Activated T-cell treated with anti-CD3 and anti-CD28 coated beads, Interleukin-2, amount 50 U/mL, for 24 hours (primary cell): ENCODE data around the gene KRT26.

Source experiments
- DNase-seq: peaks from one replicate; pipeline ENCODE4 v3.0.0-alpha.2; 2020
- H3K27ac Mint-ChIP-seq: 2 replicates; pipeline ENCODE4 v1.8.0; 2020; ENCODE audit warnings: mild to moderate bottlenecking, mixed read lengths
- H3K27me3 Mint-ChIP-seq: 2 replicates; pipeline ENCODE4 v1.8.0; 2020; ENCODE audit warnings: mixed read lengths
- H3K36me3 Mint-ChIP-seq: 2 replicates; pipeline ENCODE4 v1.8.0; 2020; ENCODE audit warnings: low read depth, mixed read lengths
- H3K4me1 Mint-ChIP-seq: 2 replicates; pipeline ENCODE4 v1.8.0; 2020; ENCODE audit warnings: low read depth, mixed read lengths
- H3K4me3 Mint-ChIP-seq: 2 replicates; pipeline ENCODE4 v1.8.0; 2020; ENCODE audit warnings: mild to moderate bottlenecking, moderate library complexity, mixed read lengths
- H3K9me3 Mint-ChIP-seq: 2 replicates; pipeline ENCODE4 v1.8.0; 2020; ENCODE audit warnings: mixed read lengths

The KRT26 gene

DNA sequence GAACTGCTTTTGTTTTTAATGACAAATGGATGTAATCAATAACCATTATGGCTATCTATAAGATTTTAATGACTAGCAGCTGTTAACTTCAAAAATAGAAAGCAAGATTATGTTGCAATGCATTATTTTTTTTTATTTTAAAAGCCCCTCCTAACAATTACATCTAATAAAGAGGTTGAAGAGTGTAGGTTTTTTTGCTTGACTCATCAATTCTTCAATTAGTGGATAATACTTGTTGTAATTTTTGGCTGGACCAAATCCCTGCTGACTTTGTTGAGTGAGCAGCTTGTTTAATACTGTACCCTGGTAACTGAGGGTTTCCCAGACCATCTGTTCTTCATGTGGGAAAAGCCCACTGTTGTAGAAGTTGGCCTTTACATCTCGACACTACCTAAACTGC lies 41.0 kb downstream of the KRT26 start:
- DNase-seq, result no peak
- Mint-ChIP-seq H3K9me3 (no peaks in the 10 kb centered on the region), H3K27me3 (peaks cover 28% of the 10 kb centered on the region), H3K36me3 (no peaks in the 10 kb centered on the region), H3K27ac (no peak overlapping the region), H3K4me1 (peaks cover 10% of the 10 kb centered on the region), H3K4me3 (no peak overlapping the region)

DNA sequence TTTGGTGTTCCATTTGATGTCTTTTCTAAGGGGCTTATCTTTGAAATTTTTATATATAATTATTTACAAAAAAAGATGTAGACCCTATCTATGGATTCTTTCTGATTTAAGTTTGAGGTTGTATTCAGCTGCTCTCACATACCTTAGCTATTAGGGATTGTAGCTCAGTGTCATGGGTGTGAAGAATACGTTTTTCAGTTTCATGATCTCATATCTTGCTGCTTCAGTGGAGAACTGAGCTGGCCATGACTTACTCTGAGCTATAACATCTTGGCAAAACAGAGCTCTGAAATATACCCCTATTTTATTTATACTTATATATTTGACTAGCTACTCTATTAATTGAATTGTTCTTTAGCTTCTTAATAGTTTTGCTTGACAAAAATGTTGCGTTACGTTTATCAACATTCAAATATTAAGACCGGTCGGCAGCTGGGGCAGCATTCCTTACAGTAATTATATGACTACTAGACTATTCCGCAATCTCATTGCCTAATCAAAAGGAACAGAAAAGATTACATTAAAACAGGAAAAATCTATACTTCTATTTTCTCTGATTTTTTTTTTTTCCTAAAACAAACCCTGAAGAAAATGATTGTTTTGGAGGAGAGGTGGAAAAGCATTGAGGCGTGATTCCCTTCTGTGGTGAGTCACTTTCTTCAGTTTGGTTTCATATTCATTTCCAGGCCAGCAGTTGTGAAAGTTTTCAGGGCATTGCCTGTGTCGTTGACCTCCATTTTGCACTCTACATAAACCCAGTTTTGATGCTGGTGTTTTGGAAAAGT lies 44.4 kb downstream of the KRT26 start:
- no peaks in the 10 kb centered on the region for H3K9me3 Mint-ChIP-seq
- H3K27me3 Mint-ChIP-seq, result peaks cover 22% of the 10 kb centered on the region
- peaks cover 10% of the 10 kb centered on the region for H3K4me1 Mint-ChIP-seq
- no peak for DNase-seq
- H3K4me3 Mint-ChIP-seq, result no peak overlapping the region
- H3K27ac Mint-ChIP-seq, result no peak overlapping the region
- H3K36me3 Mint-ChIP-seq, result no peaks in the 10 kb centered on the region

DNA sequence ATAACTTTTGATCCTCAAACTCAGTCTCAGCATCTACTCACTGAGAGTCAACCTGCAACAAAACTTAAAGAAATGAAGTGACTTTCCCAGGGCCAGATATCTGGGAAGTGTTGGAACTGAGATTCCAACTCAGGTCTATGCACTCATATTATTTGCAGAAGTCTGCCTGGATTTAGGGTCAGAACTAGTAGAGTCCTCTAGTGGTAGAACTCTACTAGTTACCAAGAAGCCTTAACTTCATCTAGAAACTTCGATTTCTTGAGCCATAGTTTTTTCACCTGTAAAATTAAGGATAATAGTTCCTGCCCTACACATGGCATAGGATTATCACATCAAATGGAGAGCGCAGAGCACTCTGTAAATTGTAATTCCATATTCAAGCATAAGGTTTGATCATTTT lies 45.1 kb downstream of the KRT26 start:
- no peaks in the 10 kb centered on the region for H3K9me3 Mint-ChIP-seq
- H3K27me3 Mint-ChIP-seq, result peaks cover 16% of the 10 kb centered on the region
- peaks cover 10% of the 10 kb centered on the region for H3K4me1 Mint-ChIP-seq
- no peak overlapping the region for H3K27ac Mint-ChIP-seq
- no peak overlapping the region for H3K4me3 Mint-ChIP-seq
- H3K36me3 Mint-ChIP-seq, result no peaks in the 10 kb centered on the region
- no peak for DNase-seq

DNA sequence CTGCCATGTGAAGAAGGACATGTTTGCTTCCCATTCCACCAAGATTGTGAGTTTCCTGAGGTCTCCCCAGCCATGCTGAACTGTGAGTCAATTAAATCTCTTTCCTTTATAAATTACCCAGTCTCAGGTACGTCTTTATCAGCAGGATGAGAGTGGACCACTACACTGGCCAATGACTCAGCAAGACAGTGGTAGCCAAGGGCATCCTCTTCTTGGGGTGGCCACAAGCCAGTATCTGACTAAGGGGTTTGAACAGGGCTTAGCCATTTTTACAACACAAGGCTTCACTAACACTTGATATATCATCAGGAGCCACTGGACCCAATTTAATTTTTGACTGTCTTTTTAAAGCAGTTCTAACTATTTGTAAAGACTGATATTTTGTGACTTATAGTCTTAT lies 47.3 kb downstream of the KRT26 start:
- no peak overlapping the region for H3K27ac Mint-ChIP-seq
- no peaks in the 10 kb centered on the region for H3K36me3 Mint-ChIP-seq
- H3K4me1 Mint-ChIP-seq, result peaks cover 10% of the 10 kb centered on the region
- H3K9me3 Mint-ChIP-seq, result no peaks in the 10 kb centered on the region
- DNase-seq, result no peak
- H3K27me3 Mint-ChIP-seq, result peaks cover 7% of the 10 kb centered on the region
- no peak overlapping the region for H3K4me3 Mint-ChIP-seq

DNA sequence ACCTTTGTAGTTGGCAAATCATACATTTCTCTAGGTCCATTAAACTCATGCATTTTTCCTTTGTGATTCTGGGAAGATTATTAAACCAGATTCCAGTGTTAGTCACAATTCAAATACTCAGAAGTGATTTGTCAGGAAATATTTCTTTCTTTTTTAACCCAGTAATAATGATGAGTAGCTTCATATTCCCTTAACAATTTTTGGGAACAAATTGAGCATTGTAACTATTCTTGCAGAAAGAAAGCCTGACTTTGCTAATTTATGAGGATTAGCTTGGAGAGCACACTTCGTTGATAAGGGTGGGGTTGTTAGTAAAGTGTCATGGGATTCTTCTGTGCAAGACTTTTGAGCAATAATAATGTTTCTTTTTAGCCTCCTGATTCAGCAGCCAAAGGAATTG lies 49.8 kb downstream of the KRT26 start:
- H3K4me1 Mint-ChIP-seq, result peaks cover 3% of the 10 kb centered on the region
- H3K4me3 Mint-ChIP-seq, result no peak overlapping the region
- no peak overlapping the region for H3K27ac Mint-ChIP-seq
- H3K27me3 Mint-ChIP-seq, result peaks cover 16% of the 10 kb centered on the region
- DNase-seq, result no peak
- H3K9me3 Mint-ChIP-seq, result no peaks in the 10 kb centered on the region
- H3K36me3 Mint-ChIP-seq, result no peaks in the 10 kb centered on the region

DNA sequence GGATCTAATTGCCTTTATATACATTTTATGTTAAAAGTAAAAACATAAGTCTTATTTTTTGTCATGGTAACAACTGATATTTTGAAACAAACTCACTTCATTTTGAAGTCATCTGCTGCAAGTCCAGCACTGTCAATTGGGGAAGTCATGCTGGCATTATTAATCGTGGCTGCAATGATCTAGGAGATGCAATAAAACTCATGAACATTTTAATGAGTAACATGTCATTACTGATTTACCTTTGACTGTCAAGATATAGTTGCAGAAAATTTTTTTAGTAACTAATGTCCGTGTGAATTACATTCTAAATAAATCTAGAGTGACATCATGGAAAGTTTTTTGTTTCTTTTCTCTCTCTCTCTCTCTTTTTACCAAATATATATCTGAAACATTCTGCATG lies 51.1 kb downstream of the KRT26 start:
- peaks cover 16% of the 10 kb centered on the region for H3K27me3 Mint-ChIP-seq
- no peaks in the 10 kb centered on the region for H3K36me3 Mint-ChIP-seq
- no peaks in the 10 kb centered on the region for H3K9me3 Mint-ChIP-seq
- H3K4me3 Mint-ChIP-seq, result no peak overlapping the region
- no peak overlapping the region for H3K27ac Mint-ChIP-seq
- H3K4me1 Mint-ChIP-seq, result no peaks in the 10 kb centered on the region
- no peak for DNase-seq

DNA sequence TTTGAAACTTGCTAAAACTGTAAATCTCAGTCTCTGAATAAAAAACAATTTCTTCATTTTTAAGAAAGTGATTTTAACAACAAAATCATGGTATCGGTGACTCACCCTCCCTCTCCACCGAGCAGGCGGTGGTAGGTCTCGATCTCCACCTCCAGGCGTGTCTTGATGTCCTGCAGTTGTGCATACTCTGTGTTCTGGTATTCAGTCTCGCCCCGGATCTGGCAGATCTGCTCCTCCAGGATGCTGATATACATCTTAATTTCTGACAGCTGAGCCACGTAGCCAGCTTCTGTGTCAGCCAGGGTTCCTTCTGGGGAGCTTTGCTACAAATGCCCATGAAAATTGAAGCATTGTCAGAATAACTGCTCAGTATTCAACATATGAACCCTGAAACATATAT lies 53.1 kb downstream of the KRT26 start:
- H3K9me3 Mint-ChIP-seq, result no peaks in the 10 kb centered on the region
- H3K27ac Mint-ChIP-seq, result no peak overlapping the region
- no peaks in the 10 kb centered on the region for H3K36me3 Mint-ChIP-seq
- peaks cover 15% of the 10 kb centered on the region for H3K27me3 Mint-ChIP-seq
- no peak overlapping the region for H3K4me3 Mint-ChIP-seq
- H3K4me1 Mint-ChIP-seq, result no peaks in the 10 kb centered on the region
- DNase-seq, result no peak

DNA sequence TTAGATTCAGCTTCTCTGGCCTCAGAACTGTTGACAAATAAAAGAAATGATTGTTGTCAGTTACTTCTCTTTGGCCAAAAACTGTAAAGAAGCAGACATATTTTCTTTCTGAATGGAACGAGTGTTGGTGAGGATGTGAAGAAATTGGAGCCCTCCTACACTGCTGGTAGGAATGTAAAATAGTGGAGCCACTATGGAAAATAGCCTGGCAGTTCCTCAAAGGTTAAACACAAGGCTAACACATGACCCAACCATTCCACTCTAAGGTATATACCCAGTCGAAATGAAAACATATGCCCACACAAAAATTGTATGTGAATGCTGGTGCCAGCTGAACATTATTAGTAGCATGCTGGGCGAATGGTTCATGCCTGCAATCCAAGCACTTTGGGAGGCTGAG lies 54.2 kb downstream of the KRT26 start:
- no peaks in the 10 kb centered on the region for H3K36me3 Mint-ChIP-seq
- H3K9me3 Mint-ChIP-seq, result no peaks in the 10 kb centered on the region

More for the DNA sequence above, 54.2 kb downstream of the KRT26 start:
- no peak overlapping the region for H3K4me3 Mint-ChIP-seq
- DNase-seq, result no peak
- H3K27ac Mint-ChIP-seq, result no peak overlapping the region
- H3K27me3 Mint-ChIP-seq, result peaks cover 15% of the 10 kb centered on the region
- H3K4me1 Mint-ChIP-seq, result no peaks in the 10 kb centered on the region
